Measurements from ENCODE around the gene KIF12. TPM values are rescaled to one million over a fixed set of nuclear protein-coding genes. Genes with fewer than 3 reads are reported as not detected.
A peak's percentile ranks its signal among the peaks of the same experiment; 100 is the strongest.

The KIF12 gene
- total and polyA plus RNA-seq, 2 of the 13 experiments (the other 11 are each of a cell fraction or from before 2014, with no cell fraction given), result 1.8 to 12.5 TPM

DNA sequence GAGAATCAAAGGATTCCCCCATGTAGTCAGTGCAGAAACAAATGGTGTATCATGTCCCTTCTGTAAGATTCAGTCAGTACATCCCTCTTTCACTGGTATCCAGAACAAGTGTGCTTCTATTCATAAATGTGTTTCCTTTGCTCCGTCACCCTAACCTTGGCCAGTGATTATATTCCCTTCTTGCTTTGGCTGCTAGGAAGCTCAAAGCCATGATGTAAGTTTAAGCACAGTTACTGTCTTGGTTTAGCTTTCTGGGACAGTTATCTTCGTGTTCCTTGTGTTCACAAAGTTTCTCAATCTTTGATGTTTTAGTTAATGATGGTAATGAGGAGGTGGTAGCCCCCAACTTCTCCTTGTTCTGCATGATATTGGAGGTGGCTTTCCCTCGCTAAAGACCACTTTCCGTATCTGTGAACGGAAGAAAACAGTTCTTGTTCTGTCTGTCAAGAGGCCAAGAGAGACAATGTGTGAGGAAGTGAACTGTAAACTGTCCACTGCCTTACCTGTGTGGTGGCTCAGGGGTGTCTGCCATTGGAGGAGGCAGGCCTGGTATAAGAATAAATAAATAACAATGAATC lies 18.8 kb downstream of the KIF12 start (continued):
- TF ChIP-seq, protein P1, sequence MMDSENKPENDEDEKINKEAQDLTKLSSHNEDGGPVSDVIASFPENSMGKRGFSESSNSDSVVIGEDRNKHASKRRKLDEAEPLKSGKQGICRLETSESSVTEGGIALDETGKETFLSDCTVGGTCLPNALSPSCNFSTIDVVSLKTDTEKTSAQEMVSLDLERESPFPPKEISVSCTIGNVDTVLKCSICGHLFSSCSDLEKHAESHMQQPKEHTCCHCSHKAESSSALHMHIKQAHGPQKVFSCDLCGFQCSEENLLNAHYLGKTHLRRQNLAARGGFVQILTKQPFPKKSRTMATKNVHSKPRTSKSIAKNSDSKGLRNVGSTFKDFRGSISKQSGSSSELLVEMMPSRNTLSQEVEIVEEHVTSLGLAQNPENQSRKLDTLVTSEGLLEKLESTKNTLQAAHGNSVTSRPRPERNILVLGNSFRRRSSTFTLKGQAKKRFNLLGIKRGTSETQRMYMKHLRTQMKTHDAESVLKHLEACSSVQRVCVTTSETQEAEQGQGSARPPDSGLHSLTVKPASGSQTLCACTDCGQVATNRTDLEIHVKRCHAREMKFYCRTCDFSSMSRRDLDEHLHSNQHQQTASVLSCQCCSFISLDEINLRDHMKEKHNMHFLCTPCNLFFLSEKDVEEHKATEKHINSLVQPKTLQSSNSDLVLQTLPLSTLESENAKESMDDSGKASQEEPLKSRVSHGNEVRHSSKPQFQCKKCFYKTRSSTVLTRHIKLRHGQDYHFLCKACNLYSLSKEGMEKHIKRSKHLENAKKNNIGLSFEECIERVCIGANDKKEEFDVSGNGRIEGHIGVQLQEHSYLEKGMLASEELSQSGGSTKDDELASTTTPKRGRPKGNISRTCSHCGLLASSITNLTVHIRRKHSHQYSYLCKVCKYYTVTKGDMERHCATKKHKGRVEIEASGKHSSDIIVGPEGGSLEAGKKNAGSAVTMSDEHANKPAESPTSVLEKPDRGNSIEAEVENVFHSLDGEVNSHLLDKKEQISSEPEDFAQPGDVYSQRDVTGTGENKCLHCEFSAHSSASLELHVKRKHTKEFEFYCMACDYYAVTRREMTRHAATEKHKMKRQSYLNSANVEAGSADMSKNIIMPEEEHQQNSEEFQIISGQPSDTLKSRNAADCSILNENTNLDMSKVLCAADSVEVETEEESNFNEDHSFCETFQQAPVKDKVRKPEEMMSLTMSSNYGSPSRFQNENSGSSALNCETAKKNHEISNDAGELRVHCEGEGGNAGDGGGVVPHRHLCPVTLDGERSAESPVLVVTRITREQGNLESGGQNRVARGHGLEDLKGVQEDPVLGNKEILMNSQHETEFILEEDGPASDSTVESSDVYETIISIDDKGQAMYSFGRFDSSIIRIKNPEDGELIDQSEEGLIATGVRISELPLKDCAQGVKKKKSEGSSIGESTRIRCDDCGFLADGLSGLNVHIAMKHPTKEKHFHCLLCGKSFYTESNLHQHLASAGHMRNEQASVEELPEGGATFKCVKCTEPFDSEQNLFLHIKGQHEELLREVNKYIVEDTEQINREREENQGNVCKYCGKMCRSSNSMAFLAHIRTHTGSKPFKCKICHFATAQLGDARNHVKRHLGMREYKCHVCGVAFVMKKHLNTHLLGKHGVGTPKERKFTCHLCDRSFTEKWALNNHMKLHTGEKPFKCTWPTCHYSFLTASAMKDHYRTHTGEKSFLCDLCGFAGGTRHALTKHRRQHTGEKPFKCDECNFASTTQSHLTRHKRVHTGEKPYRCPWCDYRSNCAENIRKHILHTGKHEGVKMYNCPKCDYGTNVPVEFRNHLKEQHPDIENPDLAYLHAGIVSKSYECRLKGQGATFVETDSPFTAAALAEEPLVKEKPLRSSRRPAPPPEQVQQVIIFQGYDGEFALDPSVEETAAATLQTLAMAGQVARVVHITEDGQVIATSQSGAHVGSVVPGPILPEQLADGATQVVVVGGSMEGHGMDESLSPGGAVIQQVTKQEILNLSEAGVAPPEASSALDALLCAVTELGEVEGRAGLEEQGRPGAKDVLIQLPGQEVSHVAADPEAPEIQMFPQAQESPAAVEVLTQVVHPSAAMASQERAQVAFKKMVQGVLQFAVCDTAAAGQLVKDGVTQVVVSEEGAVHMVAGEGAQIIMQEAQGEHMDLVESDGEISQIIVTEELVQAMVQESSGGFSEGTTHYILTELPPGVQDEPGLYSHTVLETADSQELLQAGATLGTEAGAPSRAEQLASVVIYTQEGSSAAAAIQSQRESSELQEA (CRISPR knock-in tag; IDR thresholded peaks at IDR 0.05; ENCODE audit: not compliant biosample characterization), result no peak
- TF ChIP-seq ISL2 (CRISPR knock-in tag; IDR thresholded peaks at IDR 0.05) (no peak), ZNF644 (CRISPR knock-in tag; IDR thresholded peaks at IDR 0.05; ENCODE audit: low read depth) (no peak), ZNF383 (CRISPR knock-in tag; IDR thresholded peaks at IDR 0.05; ENCODE audit: borderline replicate concordance) (no peak), ARID2 (CRISPR knock-in tag; IDR thresholded peaks at IDR 0.05; ENCODE audit: borderline replicate concordance) (no peak), KDM1A (CRISPR knock-in tag; IDR thresholded peaks at IDR 0.05) (peak; percentile 80; the same call in 1 of the 2 replicates), ZNF775 (CRISPR knock-in tag; IDR thresholded peaks at IDR 0.05; ENCODE audit: borderline replicate concordance) (no peak), BCL6 (CRISPR knock-in tag; IDR thresholded peaks at IDR 0.05) (no peak), ZNF256 (CRISPR knock-in tag; conservative IDR thresholded peaks at IDR 0.05) (0 out of 2 replicates have a peak, but pooled peaks have one; percentile 16), ZNF101 (CRISPR knock-in tag; IDR thresholded peaks at IDR 0.05; ENCODE audit: borderline replicate concordance, low read depth) (no peak), HNRNPK (IDR thresholded peaks at IDR 0.05; ENCODE audit: low read depth, low read length, poor library complexity, severe bottlenecking) (no peak), ZNF292 (CRISPR knock-in tag; IDR thresholded peaks at IDR 0.05; ENCODE audit: borderline replicate concordance, low read depth) (0 out of 2 replicates have a peak, but pooled peaks have one; percentile 1)
- TF ChIP-seq, protein P2, sequence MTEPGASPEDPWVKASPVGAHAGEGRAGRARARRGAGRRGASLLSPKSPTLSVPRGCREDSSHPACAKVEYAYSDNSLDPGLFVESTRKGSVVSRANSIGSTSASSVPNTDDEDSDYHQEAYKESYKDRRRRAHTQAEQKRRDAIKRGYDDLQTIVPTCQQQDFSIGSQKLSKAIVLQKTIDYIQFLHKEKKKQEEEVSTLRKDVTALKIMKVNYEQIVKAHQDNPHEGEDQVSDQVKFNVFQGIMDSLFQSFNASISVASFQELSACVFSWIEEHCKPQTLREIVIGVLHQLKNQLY (CRISPR knock-in tag; IDR thresholded peaks at IDR 0.05), result no peak
- TF ChIP-seq, protein P3, sequence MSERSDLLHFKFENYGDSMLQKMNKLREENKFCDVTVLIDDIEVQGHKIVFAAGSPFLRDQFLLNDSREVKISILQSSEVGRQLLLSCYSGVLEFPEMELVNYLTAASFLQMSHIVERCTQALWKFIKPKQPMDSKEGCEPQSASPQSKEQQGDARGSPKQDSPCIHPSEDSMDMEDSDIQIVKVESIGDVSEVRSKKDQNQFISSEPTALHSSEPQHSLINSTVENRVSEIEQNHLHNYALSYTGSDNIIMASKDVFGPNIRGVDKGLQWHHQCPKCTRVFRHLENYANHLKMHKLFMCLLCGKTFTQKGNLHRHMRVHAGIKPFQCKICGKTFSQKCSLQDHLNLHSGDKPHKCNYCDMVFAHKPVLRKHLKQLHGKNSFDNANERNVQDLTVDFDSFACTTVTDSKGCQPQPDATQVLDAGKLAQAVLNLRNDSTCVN (CRISPR knock-in tag; IDR thresholded peaks at IDR 0.05; ENCODE audit: borderline replicate concordance), result no peak
- TF ChIP-seq, protein P4, sequence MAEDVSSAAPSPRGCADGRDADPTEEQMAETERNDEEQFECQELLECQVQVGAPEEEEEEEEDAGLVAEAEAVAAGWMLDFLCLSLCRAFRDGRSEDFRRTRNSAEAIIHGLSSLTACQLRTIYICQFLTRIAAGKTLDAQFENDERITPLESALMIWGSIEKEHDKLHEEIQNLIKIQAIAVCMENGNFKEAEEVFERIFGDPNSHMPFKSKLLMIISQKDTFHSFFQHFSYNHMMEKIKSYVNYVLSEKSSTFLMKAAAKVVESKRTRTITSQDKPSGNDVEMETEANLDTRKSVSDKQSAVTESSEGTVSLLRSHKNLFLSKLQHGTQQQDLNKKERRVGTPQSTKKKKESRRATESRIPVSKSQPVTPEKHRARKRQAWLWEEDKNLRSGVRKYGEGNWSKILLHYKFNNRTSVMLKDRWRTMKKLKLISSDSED (CRISPR knock-in tag; IDR thresholded peaks at IDR 0.05), result no peak
- TF ChIP-seq, protein P5, sequence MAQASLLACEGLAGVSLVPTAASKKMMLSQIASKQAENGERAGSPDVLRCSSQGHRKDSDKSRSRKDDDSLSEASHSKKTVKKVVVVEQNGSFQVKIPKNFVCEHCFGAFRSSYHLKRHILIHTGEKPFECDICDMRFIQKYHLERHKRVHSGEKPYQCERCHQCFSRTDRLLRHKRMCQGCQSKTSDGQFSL (CRISPR knock-in tag; IDR thresholded peaks at IDR 0.05), result peak; percentile 13; the same call in 1 of the 2 replicates
